ENCODE data around the gene ST3GAL5.
"Not testable (repeated sequence)": the region's sequence is repeated elsewhere in the genome, so short reads cannot be mapped to it uniquely, and the experiment has no call there.

ST3GAL5 gene

DNA sequence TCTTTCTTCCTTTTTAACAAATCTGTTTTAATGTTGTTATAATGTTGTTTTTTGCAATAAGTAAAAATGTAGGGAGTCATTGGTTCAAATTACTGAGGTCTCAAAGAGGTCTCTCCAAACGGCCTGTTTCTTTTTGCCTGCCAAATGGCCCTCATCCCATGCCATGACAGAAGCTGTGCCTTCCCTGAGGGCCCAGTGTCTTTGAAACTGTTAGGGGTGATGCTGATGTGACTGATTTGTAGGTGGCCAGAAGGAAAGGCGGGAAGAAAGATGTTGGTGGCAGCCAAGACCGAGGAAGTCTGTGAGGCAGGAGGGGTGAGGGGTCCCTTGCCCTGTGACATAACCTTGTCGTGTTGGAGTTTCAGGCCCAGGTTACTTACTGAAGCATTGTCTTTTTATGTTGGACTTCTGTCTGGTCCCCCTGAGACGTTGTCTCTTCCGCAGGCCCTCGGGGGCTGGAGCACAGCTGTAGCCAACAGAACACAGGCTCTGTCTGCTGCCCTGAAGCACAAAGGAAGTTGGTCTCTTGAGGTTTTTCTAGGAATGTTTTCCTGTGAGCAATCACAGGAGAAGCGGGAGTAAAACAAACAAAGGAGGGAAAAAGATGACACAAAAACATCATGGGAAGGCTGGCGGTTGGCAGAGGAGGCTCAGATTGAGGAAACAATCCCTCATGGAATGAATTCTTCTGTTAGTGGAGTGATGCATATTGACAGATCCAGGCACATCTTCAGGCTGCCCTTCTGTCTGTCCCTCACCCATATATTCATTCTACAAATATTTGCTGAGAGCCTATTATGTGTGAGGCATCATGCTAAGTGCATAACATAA, 4.9 kb upstream of the ST3GAL5 start:
- DNase-seq, result peak; percentile 99

DNA sequence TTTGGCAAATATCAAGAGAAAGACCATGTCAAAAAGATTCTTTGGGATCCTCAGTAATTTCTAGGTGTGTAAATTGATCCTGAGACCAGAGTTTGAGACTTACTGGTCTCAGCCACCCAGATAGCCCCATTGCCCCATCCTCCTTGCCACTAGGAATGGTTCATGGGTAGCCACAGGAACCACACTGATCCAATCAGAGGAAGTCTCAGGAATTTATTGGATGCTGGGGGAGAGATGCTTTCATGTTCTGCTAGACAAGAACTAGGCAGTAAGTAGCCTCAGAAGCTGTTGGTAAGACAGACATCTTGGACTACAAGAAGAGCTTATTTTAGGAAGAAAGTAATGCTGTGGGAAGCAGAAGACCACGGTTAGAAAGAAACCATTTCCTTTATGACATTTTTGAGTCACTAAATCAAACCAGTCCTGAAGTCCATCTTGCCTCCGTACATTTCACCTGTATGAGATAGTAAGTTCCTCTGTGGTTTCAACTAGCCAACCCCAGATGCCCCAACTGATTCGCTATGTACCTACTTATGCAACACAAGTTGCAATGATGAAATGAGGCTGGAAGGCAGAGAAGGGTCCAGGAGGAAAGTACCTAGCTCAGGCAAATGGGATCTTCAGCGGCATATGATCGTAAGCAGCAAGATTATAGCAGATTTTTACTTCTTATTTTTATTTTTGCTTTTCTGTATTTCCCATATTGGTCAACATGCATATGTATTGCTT, 3.6 kb upstream of the ST3GAL5 start:
- no peak for DNase-seq

GRCh38 chr2:85890522-85891176, 1.9 kb upstream of the ST3GAL5 start:
- no peak for DNase-seq

- no peak for DNase-seq
These were observed 964 bp upstream of the ST3GAL5 start for GRCh38 chr2:85889627-85890281.

GRCh38 chr2:85888020-85888683, 638 bp downstream of the ST3GAL5 start:
- no peak for DNase-seq

GRCh38 chr2:85887566-85888019, 1.2 kb downstream of the ST3GAL5 start:
- DNase-seq, result peak; percentile 64

- peak; percentile 97 for DNase-seq
These were observed 2.2 kb downstream of the ST3GAL5 start for GRCh38 chr2:85886590-85886989.

DNA sequence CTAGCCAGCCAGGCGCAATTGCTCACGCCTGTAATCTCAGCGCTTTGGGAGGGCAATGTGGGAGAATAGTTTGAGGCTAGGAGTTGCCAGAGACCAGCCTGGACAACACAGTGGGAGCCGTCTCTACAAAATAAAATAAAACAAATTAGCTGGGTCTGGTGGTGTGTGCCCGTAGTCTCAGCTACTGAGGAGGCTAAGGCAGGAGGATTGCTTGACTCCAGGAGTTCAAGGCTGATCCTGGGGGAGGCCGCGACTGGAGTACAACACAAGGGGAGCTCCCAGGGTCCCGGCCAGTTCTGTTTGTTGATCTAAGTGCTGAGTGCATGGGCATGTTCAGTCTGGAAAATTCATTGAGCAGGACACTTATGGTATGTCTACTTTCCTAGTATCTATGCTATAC, 2.6 kb downstream of the ST3GAL5 start:
- DNase-seq, result no peak

DNA sequence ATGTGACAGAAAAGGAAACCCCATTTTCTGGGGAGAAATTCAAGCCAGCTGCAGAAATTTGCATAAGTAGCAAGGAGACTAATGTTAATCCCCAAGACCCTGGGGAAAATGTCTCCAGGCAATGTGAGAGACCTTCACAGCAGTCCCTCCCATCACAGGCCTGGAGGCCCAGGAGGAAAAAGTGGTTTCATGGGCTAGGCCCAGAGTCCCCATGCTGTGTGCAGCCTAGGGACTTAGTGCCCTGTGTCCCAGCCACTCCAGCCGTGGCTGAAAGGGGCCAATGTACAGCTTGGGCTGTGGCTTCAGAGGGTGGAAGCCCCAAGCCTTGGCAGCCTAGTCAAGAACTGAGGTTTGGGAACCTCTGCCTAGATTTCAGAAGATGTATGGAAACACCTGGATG, 7.0 kb downstream of the ST3GAL5 start:
- not testable (repeated sequence) for DNase-seq

DNA sequence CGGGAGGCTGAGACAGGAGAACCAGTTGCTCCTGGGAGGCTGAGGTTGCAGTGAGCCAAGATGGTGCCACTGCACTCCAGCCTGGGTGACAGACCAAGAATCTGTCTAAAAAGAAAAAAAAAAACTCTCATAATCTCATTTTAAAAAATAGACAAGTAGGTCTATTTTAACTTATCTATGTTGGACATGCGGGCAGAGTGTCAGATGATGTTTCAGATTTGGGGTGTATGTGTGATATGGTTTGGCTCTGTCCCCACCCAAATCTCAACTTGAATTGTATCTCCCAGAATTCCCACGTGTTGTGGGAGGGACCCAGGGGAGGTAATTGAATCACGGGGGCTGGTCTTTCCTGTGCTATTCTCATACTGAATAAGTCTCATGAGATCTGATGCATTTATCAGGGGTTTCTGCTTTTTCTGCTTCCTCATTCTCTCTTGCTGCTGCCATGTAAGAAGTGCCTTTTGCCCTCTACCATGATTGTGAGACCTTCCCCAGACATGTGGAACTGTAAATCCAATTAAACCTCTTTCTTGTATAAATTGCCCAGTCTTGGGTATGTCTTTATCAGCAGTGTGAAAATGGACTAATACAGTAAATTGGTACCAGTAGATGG, 8.0 kb downstream of the ST3GAL5 start:
- not testable (repeated sequence) for DNase-seq

DNA sequence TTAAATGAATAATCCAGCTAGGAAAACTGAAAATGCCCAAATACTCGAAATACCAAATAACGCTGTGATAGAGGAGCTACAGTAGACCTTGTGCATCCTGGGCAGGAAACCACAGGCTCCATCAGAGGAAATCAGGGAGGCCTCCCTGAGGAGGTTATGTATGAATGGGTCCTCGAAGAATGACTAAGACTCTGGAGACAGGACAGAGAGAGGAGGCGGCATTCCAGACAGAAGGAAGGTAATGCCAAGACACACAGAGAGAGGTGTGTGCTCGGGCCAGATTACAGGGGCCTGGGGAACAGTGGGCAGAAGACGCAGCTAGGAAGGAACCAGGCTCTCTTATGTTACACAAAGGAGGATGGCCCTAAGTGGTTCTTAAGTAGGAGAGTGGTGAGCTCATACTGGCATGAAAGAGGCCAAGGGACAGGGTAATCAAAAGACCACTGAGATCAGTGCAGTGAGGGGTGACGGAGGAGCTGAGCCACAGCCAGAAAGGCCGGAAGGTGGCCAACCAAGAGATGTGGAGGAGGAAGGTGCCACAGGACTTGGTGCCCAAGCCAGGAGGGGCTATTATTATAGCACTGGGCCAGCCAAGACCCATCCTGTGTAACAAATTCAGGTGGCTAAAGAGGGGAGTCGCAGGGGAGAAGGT, 9.9 kb downstream of the ST3GAL5 start:
- DNase-seq, result peak; percentile 69

DNA sequence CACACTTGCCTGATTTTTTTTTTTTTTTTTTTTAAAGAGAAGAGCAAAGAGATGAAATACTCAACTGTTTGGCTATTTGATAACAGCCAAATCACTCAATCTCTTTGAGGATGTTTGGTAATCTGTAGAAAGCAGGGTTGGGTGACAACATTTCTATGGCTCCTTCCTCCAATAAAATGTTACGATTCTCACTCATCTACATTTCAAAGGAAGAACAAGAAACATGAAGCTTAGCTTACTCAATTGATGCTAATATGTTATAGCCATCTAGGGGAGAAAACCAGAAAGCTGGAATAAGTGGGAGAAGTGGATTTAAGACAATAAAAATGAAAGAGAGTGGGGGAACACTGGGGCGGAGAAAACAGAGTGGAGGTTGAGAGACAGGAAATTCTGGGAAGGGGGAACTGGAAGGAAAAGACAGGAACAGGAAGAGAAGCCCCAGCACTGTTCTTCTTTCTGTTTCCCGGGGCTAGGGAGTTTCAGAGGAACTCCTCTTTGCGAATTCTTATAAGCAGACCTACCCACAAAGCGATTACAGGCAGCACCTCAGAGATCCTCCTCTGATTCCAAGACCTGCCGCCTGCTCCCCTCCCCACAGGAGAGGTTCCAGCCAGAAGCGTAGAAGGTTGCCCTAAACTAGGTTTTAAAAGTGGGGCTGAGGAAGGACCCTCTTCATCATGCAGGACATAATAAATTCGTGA, 13.3 kb downstream of the ST3GAL5 start:
- no peak for DNase-seq

DNA sequence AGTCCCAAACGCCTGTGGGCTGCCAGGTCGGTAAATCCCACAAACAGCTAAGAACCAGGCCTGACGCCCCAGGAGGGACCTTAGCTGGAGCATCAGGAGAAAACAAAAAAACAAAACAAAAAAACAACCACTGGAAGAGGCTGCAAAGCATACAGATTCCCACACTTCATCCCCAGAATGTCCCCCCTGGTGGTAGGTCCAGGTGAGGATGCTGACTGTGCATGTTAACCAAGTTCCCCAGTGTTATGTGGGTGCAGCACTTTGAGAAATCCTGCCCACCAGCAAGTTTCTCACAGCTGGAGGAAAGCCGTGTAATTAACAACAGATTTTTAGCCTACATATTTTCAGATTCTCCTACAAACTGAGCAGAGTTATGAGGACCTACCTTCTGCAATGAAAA, 15.1 kb downstream of the ST3GAL5 start:
- no peak for DNase-seq

- no peak for DNase-seq
These were observed 16.1 kb downstream of the ST3GAL5 start for GRCh38 chr2:85872536-85873161.

GRCh38 chr2:85871494-85872164, 17.2 kb downstream of the ST3GAL5 start:
- no peak for DNase-seq

DNA sequence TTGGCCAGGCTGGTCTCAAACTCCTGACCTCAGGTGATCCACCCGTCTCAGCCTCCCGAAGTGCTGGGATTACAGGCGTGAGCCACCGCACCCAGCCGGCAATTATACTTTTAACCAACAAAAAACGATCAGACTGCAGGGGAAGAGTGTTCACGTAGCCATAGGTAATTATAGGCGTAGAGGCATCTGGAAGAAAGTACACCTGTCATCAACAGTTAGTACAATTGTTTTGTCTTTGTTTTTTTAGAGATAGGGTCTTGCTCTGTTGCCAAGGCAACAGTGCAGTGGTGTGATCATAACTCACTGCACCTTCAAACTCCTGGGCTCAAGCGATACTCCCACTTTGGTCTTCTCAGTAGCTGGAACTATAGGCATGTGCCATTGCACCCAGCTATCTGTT, 20.0 kb downstream of the ST3GAL5 start:
- no peak for DNase-seq

GRCh38 chr2:85867556-85868292, 21.1 kb downstream of the ST3GAL5 start:
- no peak for DNase-seq

DNA sequence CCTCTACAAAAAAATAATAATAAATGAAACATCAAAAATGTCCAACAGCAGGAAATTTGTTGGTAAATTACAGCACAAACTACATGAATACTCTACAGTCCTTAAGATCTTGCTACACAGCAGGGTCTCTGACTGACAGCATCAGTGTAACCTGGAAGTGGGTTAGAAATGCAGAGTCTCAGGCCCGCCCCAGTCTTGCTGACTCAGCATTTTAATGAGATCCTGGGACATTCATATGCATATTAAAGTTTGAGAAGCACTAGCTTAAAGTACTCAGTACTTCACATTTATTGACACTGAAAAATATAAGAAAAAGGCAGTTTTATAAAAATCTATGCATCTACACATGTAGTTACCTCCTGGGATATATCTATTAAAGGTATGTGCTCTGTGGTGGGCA, 21.7 kb downstream of the ST3GAL5 start:
- no peak for DNase-seq

DNA sequence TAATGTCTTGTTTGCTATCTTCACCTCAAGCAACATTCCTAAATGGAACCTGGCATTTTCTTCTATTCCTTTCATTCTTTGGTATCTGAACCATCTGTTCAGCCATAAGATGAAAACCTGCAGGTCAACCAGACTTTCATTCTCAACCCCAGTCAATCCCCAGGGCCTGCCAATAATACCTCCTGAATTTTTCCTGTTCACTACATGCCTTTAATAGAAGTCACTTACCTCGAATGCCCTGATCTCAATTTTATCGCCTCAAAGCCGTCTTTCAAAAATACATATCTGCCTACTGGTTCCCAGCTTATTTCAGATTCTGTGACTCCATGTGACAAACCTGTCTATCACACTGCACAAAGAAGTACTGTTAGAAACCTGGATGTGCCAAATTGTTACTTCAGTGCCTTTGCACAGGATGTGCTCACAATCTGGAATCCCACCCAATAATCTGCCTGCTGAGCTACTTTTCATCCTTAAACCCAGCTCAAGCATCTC, 22.6 kb downstream of the ST3GAL5 start:
- no peak for DNase-seq
